ENCODE data around the gene PRKAG2.

PRKAG2 gene

DNA sequence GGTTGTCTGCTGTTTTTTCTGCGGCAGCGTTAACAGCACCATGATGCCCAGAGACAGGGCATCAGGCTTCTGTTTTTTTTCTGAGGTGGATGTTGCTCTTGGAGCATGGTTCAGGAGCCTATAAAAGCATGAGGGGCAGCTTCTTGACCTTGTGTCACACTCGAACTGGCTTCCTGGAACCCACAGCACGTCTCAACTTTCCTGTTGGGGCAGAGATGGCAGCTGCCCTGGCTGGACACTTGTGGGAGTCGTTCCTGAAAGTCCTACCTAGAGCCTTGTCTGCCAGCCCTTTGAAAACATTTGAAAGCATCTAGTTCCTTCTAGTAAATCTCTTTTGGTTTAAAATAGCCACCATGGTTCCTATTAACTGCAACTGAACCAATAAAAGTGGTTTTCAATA is 28.9 kb upstream of the PRKAG2 start:
- Histone ChIP-seq H3K27ac (no peak overlapping the region), H3K4me2 (no peak overlapping the region), H2AFZ (ENCODE audit: low read depth) (no peak overlapping the region), H3K4me1 (ENCODE audit: low read depth, poor library complexity, severe bottlenecking) (no peaks in the 10 kb centered on the region), H3K4me3 (IDR thresholded peaks at IDR 0.05; ENCODE audit: insufficient read depth, low read depth, low read length) (no peak overlapping the region), H3K9ac (no peak overlapping the region), H3K79me2 (ENCODE audit: insufficient read depth, low read depth) (no peaks in the 10 kb centered on the region), H3K36me3 (ENCODE audit: insufficient read depth) (no peaks in the 10 kb centered on the region), H4K20me1 (ENCODE audit: insufficient read depth) (no peaks in the 10 kb centered on the region), H3K27me3 (ENCODE audit: insufficient read depth, low read depth) (no peaks in the 10 kb centered on the region)
- TF ChIP-seq, protein P1, sequence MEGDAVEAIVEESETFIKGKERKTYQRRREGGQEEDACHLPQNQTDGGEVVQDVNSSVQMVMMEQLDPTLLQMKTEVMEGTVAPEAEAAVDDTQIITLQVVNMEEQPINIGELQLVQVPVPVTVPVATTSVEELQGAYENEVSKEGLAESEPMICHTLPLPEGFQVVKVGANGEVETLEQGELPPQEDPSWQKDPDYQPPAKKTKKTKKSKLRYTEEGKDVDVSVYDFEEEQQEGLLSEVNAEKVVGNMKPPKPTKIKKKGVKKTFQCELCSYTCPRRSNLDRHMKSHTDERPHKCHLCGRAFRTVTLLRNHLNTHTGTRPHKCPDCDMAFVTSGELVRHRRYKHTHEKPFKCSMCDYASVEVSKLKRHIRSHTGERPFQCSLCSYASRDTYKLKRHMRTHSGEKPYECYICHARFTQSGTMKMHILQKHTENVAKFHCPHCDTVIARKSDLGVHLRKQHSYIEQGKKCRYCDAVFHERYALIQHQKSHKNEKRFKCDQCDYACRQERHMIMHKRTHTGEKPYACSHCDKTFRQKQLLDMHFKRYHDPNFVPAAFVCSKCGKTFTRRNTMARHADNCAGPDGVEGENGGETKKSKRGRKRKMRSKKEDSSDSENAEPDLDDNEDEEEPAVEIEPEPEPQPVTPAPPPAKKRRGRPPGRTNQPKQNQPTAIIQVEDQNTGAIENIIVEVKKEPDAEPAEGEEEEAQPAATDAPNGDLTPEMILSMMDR (conservative IDR thresholded peaks at IDR 0.05; ENCODE audit: low read depth, low read length): no peak

DNA sequence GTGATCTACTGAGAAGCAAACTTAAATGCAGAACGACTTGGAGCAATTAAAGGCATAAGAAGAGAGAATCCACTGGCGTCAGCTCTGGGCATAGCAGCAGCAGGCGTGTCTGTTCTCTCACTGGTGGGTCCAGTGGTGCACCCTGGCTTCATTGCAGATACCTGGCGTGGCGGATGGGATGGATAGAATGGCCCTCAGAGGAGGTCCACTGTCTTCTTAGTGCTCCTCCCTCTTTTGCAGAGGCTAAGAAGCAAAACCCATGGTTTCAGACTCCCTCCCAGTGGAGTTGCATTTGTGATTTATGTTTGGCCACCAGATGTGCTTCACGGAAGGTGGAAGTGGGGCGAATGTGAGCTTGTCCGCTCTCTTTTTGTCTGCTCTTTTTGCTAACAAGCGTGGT is 28.4 kb upstream of the PRKAG2 start:
- Histone ChIP-seq H4K20me1 (ENCODE audit: insufficient read depth) (no peaks in the 10 kb centered on the region), H3K79me2 (ENCODE audit: insufficient read depth, low read depth) (no peaks in the 10 kb centered on the region), H2AFZ (ENCODE audit: low read depth) (no peak overlapping the region), H3K9ac (no peak overlapping the region), H3K36me3 (ENCODE audit: insufficient read depth) (no peaks in the 10 kb centered on the region), H3K4me2 (no peak overlapping the region), H3K4me3 (IDR thresholded peaks at IDR 0.05; ENCODE audit: insufficient read depth, low read depth, low read length) (no peak overlapping the region), H3K4me1 (ENCODE audit: low read depth, poor library complexity, severe bottlenecking) (no peaks in the 10 kb centered on the region), H3K27ac (no peak overlapping the region), H3K27me3 (ENCODE audit: insufficient read depth, low read depth) (no peaks in the 10 kb centered on the region)
- TF ChIP-seq, protein P1 (conservative IDR thresholded peaks at IDR 0.05; ENCODE audit: low read depth, low read length): no peak

DNA sequence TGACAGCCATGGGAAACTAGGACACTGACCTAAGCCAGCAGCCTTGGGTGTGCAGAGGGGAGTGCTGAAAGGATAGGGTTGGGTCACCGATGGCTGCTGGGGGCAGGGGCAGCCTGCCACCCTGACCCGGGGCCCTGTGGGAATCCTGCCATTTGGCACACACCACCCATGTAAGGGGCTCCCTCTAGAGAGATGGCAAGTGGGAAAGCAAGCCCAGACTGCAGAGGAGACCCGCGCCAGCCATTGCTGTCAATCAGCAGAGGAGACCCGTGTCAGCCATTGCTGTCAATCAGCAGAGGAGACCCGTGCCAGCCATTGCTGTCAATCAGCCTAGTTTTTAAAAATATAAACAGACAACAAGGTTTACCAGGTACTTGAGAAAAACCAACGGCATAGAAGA is 27.4 kb upstream of the PRKAG2 start:
- H3K4me3 ChIP-seq (IDR thresholded peaks at IDR 0.05; ENCODE audit: insufficient read depth, low read depth, low read length): no peak overlapping the region
- no peaks in the 10 kb centered on the region for H4K20me1 ChIP-seq (ENCODE audit: insufficient read depth)
- TF ChIP-seq, protein P1 (conservative IDR thresholded peaks at IDR 0.05; ENCODE audit: low read depth, low read length): no peak
- H3K79me2 ChIP-seq (ENCODE audit: insufficient read depth, low read depth): no peaks in the 10 kb centered on the region
- no peaks in the 10 kb centered on the region for H3K4me1 ChIP-seq (ENCODE audit: low read depth, poor library complexity, severe bottlenecking)
- H3K9ac ChIP-seq: no peak overlapping the region
- no peak overlapping the region for H3K27ac ChIP-seq
- H3K36me3 ChIP-seq (ENCODE audit: insufficient read depth): no peaks in the 10 kb centered on the region
- no peak overlapping the region for H3K4me2 ChIP-seq
- no peaks in the 10 kb centered on the region for H3K27me3 ChIP-seq (ENCODE audit: insufficient read depth, low read depth)
- no peak overlapping the region for H2AFZ ChIP-seq (ENCODE audit: low read depth)

- Histone ChIP-seq H3K4me2 (no peak overlapping the region), H3K79me2 (ENCODE audit: insufficient read depth, low read depth) (no peaks in the 10 kb centered on the region), H3K36me3 (ENCODE audit: insufficient read depth) (no peaks in the 10 kb centered on the region), H3K4me1 (ENCODE audit: low read depth, poor library complexity, severe bottlenecking) (no peaks in the 10 kb centered on the region), H3K4me3 (IDR thresholded peaks at IDR 0.05; ENCODE audit: insufficient read depth, low read depth, low read length) (no peak overlapping the region), H3K9ac (no peak overlapping the region), H3K27ac (no peak overlapping the region), H3K27me3 (ENCODE audit: insufficient read depth, low read depth) (no peaks in the 10 kb centered on the region), H2AFZ (ENCODE audit: low read depth) (no peak overlapping the region), H4K20me1 (ENCODE audit: insufficient read depth) (no peaks in the 10 kb centered on the region)
- TF ChIP-seq, protein P1 (conservative IDR thresholded peaks at IDR 0.05; ENCODE audit: low read depth, low read length): no peak
Observed at GRCh38 chr7:151903249-151904032, 26.5 kb upstream of the PRKAG2 start.
